ENCODE measurements around the gene CALN1. TPM values are rescaled to one million over a fixed set of nuclear protein-coding genes. Genes with fewer than 3 reads are reported as not detected.

The CALN1 gene
- total RNA-seq, 1 experiment from 2014 or later, result not detected

DNA sequence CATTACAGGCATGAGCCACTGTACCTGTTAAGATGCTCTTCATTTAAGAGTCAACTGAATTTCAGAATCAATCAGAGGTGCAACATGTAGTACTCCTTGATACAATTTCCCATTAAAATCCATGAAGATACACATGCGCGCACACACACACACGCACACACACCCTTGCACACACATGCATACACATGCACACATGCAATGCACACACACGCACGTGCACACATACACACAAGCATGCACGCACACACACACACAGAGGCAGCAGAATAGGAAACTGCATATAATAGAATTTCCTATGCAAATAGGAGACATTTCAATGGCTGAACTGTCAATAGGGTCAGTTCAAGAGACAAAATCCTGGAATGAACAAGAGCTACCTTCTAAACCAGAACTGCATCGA is 192.6 kb downstream of the CALN1 start:
- intact Hi-C loops (cut with micrococcal nuclease; ENCODE audit: unreplicated experiment), result no loop called here
- no peak for DNase-seq
- H3K27ac Mint-ChIP-seq (ENCODE audit: unreplicated experiment), result no peak overlapping the region
- CTCF ChIA-PET, result no interaction called here
- POLR2A ChIA-PET, result no interaction called here
- Histone ChIP-seq H3K9me3 (0 out of 2 replicates have a peak, but pooled peaks cover 2% of the 10 kb centered on the region), H3K4me1 (no peaks in the 10 kb centered on the region), H3K4me3 (ENCODE audit: low read depth, low read length) (no peak overlapping the region), H3K27me3 (replicated peaks; ENCODE audit: control insufficient read depth, insufficient read depth, low read length) (no peaks in the 10 kb centered on the region), H3K36me3 (ENCODE audit: control insufficient read depth, insufficient read depth, low read length) (no peaks in the 10 kb centered on the region)
- no peaks in the 10 kb centered on the region for H3K4me1 Mint-ChIP-seq (ENCODE audit: low read depth, unreplicated experiment)
- no peaks in the 10 kb centered on the region for H3K27me3 Mint-ChIP-seq (ENCODE audit: insufficient read depth, unreplicated experiment)
- no peaks in the 10 kb centered on the region for H3K36me3 Mint-ChIP-seq (ENCODE audit: insufficient read depth, unreplicated experiment)
- no TSS peak for BruUV-seq (replicated peaks)
- peaks cover 10% of the 10 kb centered on the region for H3K9me3 Mint-ChIP-seq (ENCODE audit: unreplicated experiment)
- TF ChIP-seq, protein P1, sequence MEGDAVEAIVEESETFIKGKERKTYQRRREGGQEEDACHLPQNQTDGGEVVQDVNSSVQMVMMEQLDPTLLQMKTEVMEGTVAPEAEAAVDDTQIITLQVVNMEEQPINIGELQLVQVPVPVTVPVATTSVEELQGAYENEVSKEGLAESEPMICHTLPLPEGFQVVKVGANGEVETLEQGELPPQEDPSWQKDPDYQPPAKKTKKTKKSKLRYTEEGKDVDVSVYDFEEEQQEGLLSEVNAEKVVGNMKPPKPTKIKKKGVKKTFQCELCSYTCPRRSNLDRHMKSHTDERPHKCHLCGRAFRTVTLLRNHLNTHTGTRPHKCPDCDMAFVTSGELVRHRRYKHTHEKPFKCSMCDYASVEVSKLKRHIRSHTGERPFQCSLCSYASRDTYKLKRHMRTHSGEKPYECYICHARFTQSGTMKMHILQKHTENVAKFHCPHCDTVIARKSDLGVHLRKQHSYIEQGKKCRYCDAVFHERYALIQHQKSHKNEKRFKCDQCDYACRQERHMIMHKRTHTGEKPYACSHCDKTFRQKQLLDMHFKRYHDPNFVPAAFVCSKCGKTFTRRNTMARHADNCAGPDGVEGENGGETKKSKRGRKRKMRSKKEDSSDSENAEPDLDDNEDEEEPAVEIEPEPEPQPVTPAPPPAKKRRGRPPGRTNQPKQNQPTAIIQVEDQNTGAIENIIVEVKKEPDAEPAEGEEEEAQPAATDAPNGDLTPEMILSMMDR (IDR thresholded peaks at IDR 0.05; ENCODE audit: insufficient read depth in 1 of 2, low read depth in 1 of 2, low read length in 1 of 2, severe bottlenecking in 1 of 2, unreplicated experiment in 1 of 2), result no peak
- no peak overlapping the region for H3K4me3 Mint-ChIP-seq (ENCODE audit: unreplicated experiment)

DNA sequence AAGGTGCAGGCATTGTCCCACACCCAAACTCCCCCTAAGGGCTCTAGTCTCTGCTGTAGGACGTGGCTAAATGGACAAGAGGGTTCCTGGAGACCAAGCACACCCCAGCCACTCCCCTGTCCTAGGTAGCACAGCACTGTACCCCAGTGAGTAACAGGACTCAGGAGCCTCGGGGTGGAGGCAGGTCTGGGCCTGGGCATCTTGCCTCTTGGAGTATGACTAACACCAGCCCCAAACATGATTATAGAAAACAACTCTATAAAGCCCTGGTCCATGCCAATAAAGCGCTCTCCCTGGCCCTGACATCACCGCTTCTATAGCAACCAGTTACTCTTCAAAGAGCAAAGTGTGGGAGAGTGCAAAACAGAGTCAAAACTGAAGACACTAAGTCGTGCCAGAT is 195.0 kb downstream of the CALN1 start:
- Histone ChIP-seq H3K36me3 (ENCODE audit: control insufficient read depth, insufficient read depth, low read length) (no peaks in the 10 kb centered on the region), H3K27me3 (replicated peaks; ENCODE audit: control insufficient read depth, insufficient read depth, low read length) (no peaks in the 10 kb centered on the region), H3K4me3 (ENCODE audit: low read depth, low read length) (no peak overlapping the region), H3K4me1 (no peaks in the 10 kb centered on the region), H3K9me3 (no peaks in the 10 kb centered on the region)
- DNase-seq, result no peak
- ChIA-PET CTCF (no interaction called here), POLR2A (no interaction called here)
- intact Hi-C loops (cut with micrococcal nuclease; ENCODE audit: unreplicated experiment), result no loop called here
- Mint-ChIP-seq H3K27me3 (ENCODE audit: insufficient read depth, unreplicated experiment) (no peaks in the 10 kb centered on the region), H3K4me3 (ENCODE audit: unreplicated experiment) (no peak overlapping the region), H3K9me3 (ENCODE audit: unreplicated experiment) (no peaks in the 10 kb centered on the region), H3K4me1 (ENCODE audit: low read depth, unreplicated experiment) (no peaks in the 10 kb centered on the region), H3K27ac (ENCODE audit: unreplicated experiment) (no peak overlapping the region), H3K36me3 (ENCODE audit: insufficient read depth, unreplicated experiment) (no peaks in the 10 kb centered on the region)
- no TSS peak for BruUV-seq (replicated peaks)
- TF ChIP-seq, protein P1 (IDR thresholded peaks at IDR 0.05; ENCODE audit: insufficient read depth in 1 of 2, low read depth in 1 of 2, low read length in 1 of 2, severe bottlenecking in 1 of 2, unreplicated experiment in 1 of 2), result no peak

DNA sequence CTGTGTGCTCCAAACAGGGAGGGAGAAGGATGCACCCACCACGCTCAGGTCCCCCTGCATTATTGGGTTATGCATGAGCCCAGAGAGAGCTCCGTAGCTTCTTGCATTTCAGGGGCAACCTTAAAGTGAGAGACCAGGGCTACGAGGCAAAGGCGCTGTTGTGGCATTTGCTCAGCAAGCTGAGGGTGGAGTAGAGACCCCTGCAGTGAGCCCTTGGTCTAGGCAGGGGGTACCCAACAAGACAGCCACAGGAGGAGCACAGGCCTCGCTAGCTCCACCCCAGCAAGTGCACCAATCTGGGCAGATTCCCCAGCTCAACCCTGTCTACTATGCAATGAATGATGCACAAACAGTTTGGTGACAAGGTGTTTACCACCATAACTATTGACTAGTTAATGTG is 198.4 kb downstream of the CALN1 start:
- POLR2A ChIA-PET, result no interaction called here
- Histone ChIP-seq H3K9me3 (no peaks in the 10 kb centered on the region), H3K4me1 (no peaks in the 10 kb centered on the region), H3K27me3 (replicated peaks; ENCODE audit: control insufficient read depth, insufficient read depth, low read length) (no peaks in the 10 kb centered on the region), H3K36me3 (ENCODE audit: control insufficient read depth, insufficient read depth, low read length) (no peaks in the 10 kb centered on the region), H3K4me3 (ENCODE audit: low read depth, low read length) (no peak overlapping the region)
- Mint-ChIP-seq H3K9me3 (ENCODE audit: unreplicated experiment) (peaks cover 11% of the 10 kb centered on the region), H3K36me3 (ENCODE audit: insufficient read depth, unreplicated experiment) (no peaks in the 10 kb centered on the region), H3K4me1 (ENCODE audit: low read depth, unreplicated experiment) (no peaks in the 10 kb centered on the region), H3K27me3 (ENCODE audit: insufficient read depth, unreplicated experiment) (peaks cover 13% of the 10 kb centered on the region), H3K4me3 (ENCODE audit: unreplicated experiment) (no peak overlapping the region), H3K27ac (ENCODE audit: unreplicated experiment) (no peak overlapping the region)
- intact Hi-C loops (cut with micrococcal nuclease; ENCODE audit: unreplicated experiment), result no loop called here
- TF ChIP-seq, protein P1 (IDR thresholded peaks at IDR 0.05; ENCODE audit: insufficient read depth in 1 of 2, low read depth in 1 of 2, low read length in 1 of 2, severe bottlenecking in 1 of 2, unreplicated experiment in 1 of 2), result no peak
- DNase-seq, result no peak
- CTCF ChIA-PET, result no interaction called here
- BruUV-seq (replicated peaks), result no TSS peak

Data from Caco-2 (cell line).